Amygdala (tissue), 56 donors: ENCODE data around the gene ERF.
A peak's percentile ranks its signal among the peaks of the same experiment; 100 is the strongest.
"Not testable (repeated sequence)": the region's sequence is repeated elsewhere in the genome, so short reads cannot be mapped to it uniquely, and the experiment has no call there.

ENCODE experiments used
- DNase-seq, 56 donors: peaks; one replicate each; lab custom pipeline; 2025; lab: John Stamatoyannopoulos, UW

ERF gene

DNA sequence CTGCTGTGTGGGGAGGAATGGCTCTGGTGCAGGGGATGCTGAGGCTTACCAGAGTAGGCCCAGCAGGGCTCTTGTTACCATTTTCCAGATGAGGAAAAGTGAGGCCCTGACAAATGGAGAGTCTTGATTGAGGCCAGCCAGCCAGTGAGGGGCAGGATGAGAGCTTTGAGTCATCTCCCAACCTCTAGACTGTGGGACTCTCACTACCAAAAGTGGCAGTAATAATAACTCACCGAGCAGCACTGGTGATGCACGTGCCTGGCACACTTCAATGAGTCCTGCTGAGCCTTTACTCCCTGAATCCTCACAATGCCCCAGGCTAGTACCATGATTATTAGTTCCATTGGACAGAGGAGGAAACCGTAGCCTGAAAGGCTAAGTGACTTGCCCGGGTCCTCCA is 21.9 kb upstream of the ERF start:
- DNase-seq: no peak

DNA sequence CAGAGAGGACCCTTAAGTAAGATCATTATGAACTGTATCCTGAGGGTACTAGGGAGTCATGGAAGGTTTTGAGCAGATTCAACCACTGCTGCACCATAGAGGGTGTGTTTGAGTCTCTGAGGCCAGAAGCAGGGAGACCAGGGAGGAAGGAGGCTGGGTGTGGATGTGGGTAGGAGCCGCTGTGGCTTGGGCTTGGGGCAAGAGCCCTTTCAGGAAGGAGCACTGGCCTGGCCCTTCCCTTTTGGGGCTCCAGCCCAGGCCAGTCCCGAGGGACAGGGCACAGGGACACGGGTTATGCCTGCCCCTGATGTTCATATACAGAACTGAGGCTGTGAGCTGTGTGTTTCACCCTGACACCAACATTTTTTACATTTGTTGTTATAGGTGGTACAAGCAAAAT is 21.4 kb upstream of the ERF start:
- DNase-seq: no peak

DNA sequence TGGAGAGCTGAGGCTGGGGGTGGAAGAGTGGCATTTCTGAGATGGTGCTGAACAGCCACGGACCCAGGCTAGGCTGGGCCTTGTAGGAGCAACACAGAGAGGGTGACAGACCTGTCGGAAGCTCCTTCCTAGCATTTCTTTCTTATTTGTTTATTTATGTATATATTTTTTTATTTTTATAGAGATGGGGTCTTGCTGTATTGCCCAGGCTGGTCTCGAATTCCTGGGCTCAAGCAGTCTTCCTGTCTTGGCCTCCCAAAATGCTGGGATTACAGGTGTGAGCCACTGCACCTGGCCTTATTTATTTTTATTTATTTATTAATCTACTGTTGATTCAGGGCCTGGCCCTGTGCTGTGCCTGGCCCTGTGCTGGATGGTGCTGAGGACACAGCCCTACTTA is 20.6 kb upstream of the ERF start:
- DNase-seq: no peak

GRCh38 chr19:42275103-42275502 is 20.2 kb upstream of the ERF start:
- DNase-seq: no peak

DNA sequence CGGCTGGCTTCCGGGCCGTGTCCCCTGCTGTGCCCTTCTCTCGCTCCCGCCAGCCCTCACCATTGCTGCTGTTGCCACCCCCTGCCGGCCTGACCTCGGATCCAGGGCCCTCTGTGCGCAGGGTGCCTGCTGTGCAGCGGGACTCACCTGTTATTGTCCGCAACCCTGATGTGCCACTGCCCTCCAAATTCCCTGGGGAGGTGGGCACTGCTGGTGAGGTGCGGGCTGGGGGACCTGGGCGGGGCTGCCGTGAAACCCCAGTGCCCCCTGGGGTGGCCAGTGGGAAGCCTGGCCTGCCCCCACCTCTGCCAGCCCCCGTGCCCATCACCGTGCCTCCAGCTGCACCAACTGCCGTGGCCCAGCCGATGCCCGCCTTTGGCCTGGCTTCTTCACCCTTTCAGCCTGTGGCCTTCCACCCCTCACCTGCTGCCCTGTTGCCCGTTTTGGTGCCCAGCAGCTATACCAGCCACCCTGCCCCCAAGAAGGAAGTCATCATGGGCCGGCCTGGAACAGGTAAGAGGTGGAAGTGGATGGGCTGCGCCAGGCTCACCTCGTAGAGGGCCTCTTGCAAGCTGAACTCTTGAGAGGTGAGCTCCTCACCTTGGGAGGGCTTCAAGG is 19.2 kb upstream of the ERF start:
- no peak for DNase-seq

DNA sequence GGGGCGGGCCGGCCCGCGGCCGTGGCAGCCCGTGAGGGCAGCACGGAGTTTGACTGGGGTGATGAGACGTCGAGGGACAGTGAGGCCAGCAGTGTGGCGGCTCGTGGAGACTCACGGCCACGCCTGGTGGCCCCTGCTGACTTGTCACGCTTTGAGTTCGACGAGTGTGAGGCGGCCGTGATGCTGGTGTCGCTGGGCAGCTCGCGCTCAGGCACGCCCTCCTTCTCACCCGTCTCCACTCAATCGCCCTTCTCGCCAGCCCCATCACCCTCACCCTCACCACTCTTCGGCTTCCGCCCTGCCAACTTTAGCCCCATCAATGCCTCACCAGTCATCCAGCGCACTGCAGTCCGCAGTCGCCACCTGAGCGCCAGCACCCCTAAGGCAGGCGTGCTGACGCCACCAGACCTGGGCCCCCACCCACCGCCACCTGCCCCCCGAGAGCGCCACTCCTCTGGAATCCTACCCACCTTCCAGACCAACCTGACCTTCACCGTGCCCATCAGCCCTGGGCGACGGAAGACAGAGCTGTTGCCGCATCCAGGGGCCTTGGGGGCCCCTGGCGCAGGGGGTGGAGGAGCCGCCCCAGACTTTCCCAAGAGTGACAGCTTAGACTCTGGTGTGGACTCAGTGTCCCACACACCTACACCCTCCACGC is 18.6 kb upstream of the ERF start:
- DNase-seq: no peak

- DNase-seq: no peak
These were observed 18.1 kb upstream of the ERF start for GRCh38 chr19:42272989-42273406.

GRCh38 chr19:42272535-42272897 is 17.6 kb upstream of the ERF start:
- DNase-seq: no peak

GRCh38 chr19:42271861-42272534 is 17.1 kb upstream of the ERF start:
- no peak for DNase-seq

DNA sequence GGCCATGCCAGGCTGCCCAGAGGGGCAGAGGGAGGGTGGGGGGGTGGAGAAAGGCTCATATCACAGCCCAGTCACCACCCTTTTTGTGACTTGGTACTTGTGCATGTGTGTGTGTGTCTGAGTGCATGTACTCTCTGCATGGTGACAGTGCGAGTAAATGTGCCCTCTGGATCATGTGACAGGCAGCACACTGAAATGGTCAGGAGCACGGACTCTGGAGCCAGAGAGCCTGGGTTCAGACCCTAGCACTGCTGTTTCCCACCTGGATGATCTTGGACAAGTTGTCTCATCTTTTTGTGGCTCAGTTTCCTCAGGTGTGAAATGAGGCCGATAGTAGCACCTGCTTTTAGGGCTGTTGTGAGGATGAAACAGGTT is 16.1 kb upstream of the ERF start:
- DNase-seq: peak in 5 of 56 donors; percentile 26 to 77 (median 49)

DNA sequence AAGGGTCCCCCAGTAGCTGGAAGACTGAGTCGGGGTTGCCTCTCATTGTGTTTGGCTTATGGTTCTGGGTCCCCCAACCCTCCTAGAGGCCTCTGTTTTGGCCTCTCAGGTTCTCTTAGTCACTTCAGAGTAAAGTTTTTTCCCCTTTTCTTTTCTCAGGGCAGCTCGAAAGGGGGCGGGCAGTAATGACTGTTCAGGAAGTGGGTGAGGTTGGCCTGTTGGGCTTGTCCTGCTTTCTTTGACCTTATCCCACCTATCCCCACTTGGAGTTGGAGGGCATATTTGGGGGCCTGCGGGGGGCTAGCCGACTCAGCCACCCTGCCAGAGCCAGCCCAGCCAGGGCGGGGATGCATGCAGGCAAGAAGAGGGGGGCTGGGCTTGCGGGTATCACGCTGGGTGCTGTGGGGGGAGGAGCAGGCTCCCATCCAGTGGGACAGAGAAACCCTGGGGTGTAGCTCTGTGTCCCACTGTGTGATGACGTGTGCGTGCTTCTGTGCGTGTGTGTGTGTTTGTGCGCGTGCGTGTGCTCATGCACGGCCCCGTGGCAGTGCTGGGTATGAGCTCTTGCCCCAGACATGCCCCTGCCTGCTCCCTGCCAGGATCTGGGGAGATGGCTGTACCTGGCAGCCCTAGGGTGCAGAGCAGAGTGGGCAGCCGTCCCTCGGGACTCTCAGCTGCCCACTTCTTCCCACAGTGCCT is 15.6 kb upstream of the ERF start:
- peak in 30 of 56 donors; percentile 17 to 77 (median 50) for DNase-seq

DNA sequence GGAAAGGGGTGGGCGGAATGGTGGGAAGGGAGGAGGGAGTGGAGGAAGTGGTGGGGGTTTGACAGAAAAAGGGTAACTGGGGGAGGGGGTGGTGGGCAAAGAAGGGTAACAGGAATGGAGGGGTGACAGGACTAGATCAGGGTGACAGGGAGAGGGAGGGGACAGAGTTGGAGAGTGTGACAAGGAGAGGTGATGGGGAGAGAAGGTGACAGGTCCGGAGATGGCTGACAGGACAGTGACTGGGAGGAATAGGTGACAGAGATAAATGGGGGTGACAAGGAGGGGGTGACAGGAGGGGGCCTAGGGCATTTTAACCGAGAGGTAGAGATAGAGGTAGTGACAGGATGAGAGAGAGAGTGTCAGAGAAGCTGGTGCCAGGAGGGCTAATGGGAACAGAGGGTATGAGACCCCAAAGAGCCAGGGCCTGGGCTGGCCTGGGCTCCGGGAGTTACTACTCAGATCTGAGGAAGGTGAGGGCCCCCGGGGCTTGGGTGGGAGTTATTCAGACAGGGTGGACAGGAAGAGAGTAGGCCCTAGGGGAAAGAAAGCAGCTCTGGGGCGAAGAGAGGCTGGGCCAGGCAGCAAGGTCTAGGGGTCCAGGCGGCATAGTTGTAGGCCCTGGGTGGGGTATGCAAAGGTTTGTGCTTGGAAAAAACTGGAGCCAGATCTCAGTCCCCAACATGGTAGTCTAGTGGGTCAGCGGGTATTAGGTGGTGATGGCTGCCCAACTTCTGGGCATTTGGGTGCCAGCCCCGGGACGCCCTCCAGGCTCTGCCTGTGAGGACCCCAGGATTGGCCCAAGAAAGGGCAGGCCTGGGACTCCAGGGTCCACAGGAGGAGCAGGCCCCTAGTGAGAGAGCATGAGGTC is 14.8 kb upstream of the ERF start:
- no peak for DNase-seq

DNA sequence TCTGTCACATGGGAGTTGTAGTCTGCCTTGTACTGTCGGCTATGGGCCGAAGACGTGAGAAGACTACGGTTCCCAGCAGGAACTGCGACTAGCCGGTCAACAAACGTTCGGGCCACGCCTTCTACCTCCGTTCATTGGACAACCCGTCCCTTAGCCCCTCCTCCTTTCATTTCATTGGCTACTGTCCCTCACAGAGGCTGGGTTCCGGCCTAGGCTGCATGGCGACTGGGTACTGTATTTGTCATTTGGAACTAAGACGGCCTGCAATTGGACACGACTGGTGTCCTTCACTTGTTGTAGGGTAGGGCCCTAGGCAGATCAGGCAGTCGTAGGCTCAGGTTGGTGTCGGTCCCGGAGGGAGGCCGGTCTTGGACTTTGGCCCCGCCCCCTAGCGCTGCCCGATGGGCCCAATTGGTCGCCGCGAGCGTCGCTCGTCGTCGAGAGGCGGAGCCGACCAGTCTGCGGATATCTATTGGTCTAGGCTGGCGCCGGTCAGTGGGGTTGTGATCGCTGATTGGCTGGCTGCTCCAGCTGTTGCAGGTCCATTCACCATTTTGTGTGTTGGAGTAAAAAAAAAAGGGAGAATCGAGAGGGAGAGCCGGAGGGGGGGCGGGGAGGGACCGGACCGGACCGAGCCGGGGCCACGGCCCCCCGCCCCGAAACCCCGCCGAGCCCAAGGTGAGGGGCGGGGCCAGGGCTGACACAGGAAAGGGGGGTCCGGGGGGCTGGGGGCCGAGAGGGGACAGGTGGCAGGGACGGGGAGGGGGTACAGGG is 14.0 kb upstream of the ERF start, which contains the start of gene CIC:
Gene CIC, plus strand, starts transcription at position 549 of the 774 bp plus-strand sequence. CDS start 2,532 bp downstream, outside the sequence.
- DNase-seq: peak; percentile 95 to 100 (median 100)

- DNase-seq: peak; percentile 95 to 100 (median 99)
These were observed 13.3 kb upstream of the ERF start for GRCh38 chr19:42268142-42268703.

DNA sequence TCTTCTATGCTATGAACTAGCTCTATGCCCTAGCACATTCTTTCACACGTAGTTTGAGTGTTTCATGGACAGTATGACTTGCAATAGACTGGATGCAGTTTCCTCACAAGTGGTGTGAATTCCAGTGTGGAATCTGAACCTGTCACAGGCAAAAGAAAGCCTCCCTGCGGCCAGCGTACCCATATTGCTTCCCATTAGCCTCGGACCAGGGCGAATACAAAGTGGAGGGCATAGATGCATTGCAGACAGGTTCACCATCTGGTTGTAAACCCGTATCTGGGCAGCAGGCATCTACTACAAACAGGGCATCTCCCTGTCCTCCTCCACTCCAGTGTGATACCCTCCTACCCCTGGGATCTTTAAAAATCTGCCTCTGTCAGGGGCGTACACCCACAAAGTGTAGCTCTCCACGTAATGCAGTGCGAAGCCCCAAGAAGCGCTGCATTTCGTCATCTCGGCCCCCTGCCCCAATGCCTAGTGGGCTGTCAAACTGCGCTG is 12.8 kb upstream of the ERF start:
- DNase-seq: peak in 1 of 56 donors; percentile 34

DNA sequence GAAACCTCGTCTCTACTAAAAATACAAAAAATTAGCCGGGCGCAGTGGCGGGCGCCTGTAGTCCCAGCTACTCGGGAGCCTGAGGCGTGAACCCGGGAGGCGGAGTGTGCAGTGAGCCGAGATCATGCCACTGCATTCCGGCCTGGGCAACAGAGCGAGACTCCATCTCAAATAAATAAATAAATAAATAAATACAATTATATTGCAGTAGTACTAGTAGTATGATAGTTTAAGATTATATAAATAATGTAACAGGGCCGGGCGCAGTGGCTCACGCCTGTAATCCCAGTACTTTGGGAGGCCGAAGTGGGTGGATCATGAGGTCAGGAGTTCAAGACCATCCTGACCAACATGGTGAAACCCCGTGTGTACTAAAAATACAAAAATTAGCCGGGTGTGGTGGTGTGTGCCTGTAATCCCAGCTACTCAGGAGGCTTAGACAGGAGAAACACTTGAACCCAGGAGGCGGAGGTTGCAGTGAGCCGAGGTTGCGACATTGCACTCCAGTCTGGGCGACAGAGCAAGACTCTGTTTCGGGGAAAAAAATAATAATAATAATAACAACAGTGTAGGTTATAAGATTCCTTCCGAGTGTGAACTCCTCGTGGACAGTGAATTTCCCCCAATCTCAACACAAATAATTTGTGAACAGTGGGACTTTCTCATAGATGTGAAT is 12.1 kb upstream of the ERF start:
- not testable (repeated sequence) for DNase-seq

DNA sequence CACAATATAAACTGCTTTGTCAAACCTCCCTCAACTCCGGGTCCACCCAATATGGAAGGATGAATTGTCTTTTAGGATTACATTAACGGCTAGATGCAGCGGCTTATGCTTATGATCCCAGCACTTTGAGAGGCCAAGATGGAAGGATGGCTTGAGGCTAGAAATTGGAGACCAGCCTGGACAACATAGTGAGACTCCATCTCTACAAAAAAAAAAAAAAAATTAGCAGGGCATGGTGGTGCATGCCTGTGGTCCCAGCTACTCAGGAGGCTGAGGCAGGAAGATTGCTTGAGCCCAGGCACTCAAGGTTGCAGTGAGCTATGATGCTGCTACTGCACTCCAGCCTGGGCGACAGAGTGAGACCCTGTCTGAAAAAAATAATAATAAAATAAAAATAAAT is 11.2 kb upstream of the ERF start:
- not testable (repeated sequence) for DNase-seq

DNA sequence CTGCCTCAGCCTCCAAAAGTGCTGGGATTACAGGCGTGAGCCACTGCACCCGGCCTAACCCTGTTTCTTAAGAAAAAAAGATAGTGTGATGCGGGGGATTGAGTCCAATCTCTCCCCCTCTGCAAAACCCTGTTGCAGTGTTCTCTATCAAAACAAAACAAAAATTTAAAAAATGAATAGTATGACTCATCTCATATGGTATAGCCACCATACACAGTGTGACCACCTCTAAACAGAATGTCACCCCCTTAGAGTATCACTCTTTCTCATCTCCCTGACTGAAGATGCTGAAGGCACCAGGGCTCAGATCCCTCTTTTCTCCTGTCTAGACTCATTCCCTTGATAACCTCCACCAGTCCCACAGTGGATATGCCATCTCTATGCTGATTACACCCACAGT is 6.8 kb upstream of the ERF start:
- DNase-seq: no peak
